DND-41 (cell line): ENCODE data around the gene TMEM107.

Source experiments
- EZH2 ChIP-seq: IDR thresholded peaks from 3 replicates; pipeline ENCODE4 v1.6.1; 2012; ENCODE audit warnings: borderline replicate concordance, low read depth, mild to moderate bottlenecking, moderate library complexity, low read length, inconsistent platforms; ENCODE audit not compliant: severe bottlenecking
- TF ChIP-seq, protein P1 (sequence below): IDR thresholded peaks from 2 replicates; pipeline ENCODE4 v1.5.1; 2012; ENCODE audit warnings: borderline replicate concordance, low read length, moderate library complexity, mild to moderate bottlenecking; ENCODE audit not compliant: poor library complexity, severe bottlenecking; ENCODE audit errors: extremely low read depth

DNA sequence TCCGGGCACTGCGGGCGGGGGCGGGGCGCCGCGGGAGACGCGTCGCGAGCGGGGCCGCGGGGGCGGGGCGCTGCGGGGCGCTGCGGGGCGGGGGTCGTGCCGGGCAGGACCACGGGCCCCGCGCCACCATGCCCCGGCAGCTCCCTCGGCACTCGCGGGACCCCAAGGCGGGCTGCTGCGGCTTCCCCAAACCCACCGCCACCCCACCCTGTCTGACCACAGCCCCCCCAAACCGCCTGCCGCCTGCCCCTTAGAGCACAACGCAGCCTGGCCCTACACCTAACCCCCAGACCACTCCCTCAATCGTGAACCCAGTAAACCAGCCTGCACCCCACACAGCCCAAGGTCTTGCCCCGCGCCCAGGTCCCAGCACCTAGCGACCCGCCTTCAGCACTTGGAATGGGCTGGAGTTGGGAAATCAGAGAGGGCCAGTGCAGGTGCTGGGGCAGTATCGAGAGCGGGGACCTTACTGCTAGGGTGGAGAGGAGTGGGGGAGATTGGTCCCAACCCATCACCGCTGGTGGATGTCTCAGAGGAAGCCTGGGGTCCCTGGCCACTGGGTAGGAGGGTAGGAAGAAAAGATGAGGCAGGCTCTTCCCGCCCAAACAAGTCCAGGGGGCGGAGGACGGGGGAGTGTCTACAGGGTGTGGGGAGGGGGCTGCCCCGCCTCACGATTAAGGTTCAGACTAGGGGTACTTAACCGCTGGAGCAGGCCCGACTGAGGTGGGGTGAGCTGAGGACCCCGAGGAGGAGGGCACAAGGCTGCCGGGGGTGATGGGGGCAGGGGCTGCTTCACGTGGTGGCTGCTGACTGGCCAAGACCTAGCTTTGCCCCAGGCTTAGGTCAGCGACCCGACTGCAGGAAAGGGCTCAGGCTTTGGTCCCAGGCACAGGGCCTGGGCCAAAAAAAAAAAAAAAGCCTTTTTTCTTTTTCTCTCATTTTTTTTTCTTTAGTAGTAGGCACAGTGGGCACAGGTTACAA lies 12.9 kb downstream of the TMEM107 start:
- TF ChIP-seq, protein P1, sequence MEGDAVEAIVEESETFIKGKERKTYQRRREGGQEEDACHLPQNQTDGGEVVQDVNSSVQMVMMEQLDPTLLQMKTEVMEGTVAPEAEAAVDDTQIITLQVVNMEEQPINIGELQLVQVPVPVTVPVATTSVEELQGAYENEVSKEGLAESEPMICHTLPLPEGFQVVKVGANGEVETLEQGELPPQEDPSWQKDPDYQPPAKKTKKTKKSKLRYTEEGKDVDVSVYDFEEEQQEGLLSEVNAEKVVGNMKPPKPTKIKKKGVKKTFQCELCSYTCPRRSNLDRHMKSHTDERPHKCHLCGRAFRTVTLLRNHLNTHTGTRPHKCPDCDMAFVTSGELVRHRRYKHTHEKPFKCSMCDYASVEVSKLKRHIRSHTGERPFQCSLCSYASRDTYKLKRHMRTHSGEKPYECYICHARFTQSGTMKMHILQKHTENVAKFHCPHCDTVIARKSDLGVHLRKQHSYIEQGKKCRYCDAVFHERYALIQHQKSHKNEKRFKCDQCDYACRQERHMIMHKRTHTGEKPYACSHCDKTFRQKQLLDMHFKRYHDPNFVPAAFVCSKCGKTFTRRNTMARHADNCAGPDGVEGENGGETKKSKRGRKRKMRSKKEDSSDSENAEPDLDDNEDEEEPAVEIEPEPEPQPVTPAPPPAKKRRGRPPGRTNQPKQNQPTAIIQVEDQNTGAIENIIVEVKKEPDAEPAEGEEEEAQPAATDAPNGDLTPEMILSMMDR, result no peak
- TF ChIP-seq EZH2, result no peak
